C1 segment of cervical spinal cord (tissue), 14 donors: Measurements from ENCODE around the gene SLC8A1.
A peak's percentile ranks its signal among the peaks of the same experiment; 100 is the strongest.

Experiments used
- DNase-seq, 14 donors: peaks; one replicate each; lab custom pipeline; 2025; lab: John Stamatoyannopoulos, UW

SLC8A1 gene

GRCh38 chr2:40458271-40458794 is 6.4 kb upstream of the SLC8A1 start:
- no peak for DNase-seq

- no peak for DNase-seq
These were observed 5.9 kb upstream of the SLC8A1 start for GRCh38 chr2:40457837-40458236.

- DNase-seq, result no peak
These were observed 5.5 kb upstream of the SLC8A1 start for GRCh38 chr2:40457366-40457765.

- DNase-seq, result no peak
These were observed 5.0 kb upstream of the SLC8A1 start for GRCh38 chr2:40456926-40457325.

- peak in 1 of 14 donors; percentile 21 for DNase-seq
These were observed 3.8 kb upstream of the SLC8A1 start for GRCh38 chr2:40455661-40456060.

- no peak for DNase-seq
These were observed 2.4 kb upstream of the SLC8A1 start for GRCh38 chr2:40454321-40454720.

GRCh38 chr2:40452786-40453185 is 896 bp upstream of the SLC8A1 start:
- DNase-seq, result no peak

GRCh38 chr2:40450796-40451430 is 977 bp downstream of the SLC8A1 start:
- DNase-seq, result peak in 5 of 14 donors; percentile 37 to 69 (median 56)

- peak in 2 of 14 donors; percentile 33 to 43 for DNase-seq
These were observed 1.7 kb downstream of the SLC8A1 start for GRCh38 chr2:40450066-40450795.

GRCh38 chr2:40448476-40449079 is 3.3 kb downstream of the SLC8A1 start:
- DNase-seq, result no peak

GRCh38 chr2:40445467-40445866 is 6.4 kb downstream of the SLC8A1 start:
- DNase-seq, result no peak

- DNase-seq, result no peak
These were observed 11.1 kb downstream of the SLC8A1 start for GRCh38 chr2:40440835-40441234.

GRCh38 chr2:40439473-40439872 is 12.4 kb downstream of the SLC8A1 start:
- no peak for DNase-seq

- DNase-seq, result no peak
These were observed 15.8 kb downstream of the SLC8A1 start for GRCh38 chr2:40436093-40436475.

GRCh38 chr2:40435426-40436092 is 16.3 kb downstream of the SLC8A1 start:
- DNase-seq, result no peak

- no peak for DNase-seq
These were observed 17.1 kb downstream of the SLC8A1 start for GRCh38 chr2:40434731-40435271.

GRCh38 chr2:40433736-40434135 is 18.2 kb downstream of the SLC8A1 start:
- DNase-seq, result no peak

GRCh38 chr2:40432921-40433483 is 18.9 kb downstream of the SLC8A1 start:
- no peak for DNase-seq

GRCh38 chr2:40431600-40431955 is 20.3 kb downstream of the SLC8A1 start:
- peak in 1 of 14 donors; percentile 13 for DNase-seq

GRCh38 chr2:40430776-40431599 is 20.9 kb downstream of the SLC8A1 start:
- DNase-seq, result no peak

- no peak for DNase-seq
These were observed 23.5 kb downstream of the SLC8A1 start for GRCh38 chr2:40428439-40428838.
